HEK293 (cell line): ENCODE results near the gene HNF1A.

Source experiments
- ELK4 ChIP-seq: IDR thresholded peaks from 2 replicates; pipeline ENCODE4 v1.6.1; 2011; ENCODE audit warnings: mild to moderate bottlenecking, low read depth, low read length, borderline replicate concordance
- HOXA7 ChIP-seq: sonication (generic); formaldehyde crosslinking; IDR thresholded peaks from 2 replicates; pipeline ENCODE4 v1.8.1; 2022; ENCODE audit warnings: missing genetic modification reagents, borderline replicate concordance
- KLF9 ChIP-seq: fragments of 450-650 bp; formaldehyde crosslinking; IDR thresholded peaks from 2 replicates; pipeline ENCODE4 v1.5.1; 2016; ENCODE audit warnings: missing biosample characterization, missing genetic modification characterization, low read depth
- PATZ1 ChIP-seq: fragments of 450-650 bp; formaldehyde crosslinking; IDR thresholded peaks from 2 replicates; pipeline ENCODE4 v1.5.1; 2016; ENCODE audit warnings: missing biosample characterization, missing genetic modification characterization
- ZBTB1 ChIP-seq: fragments of 450-650 bp; formaldehyde crosslinking; IDR thresholded peaks from 2 replicates; pipeline ENCODE4 v1.5.1; 2016; ENCODE audit warnings: missing biosample characterization, missing genetic modification characterization
- ZIC2 ChIP-seq: fragments of 450-650 bp; formaldehyde crosslinking; IDR thresholded peaks from 2 replicates; pipeline ENCODE4 v1.5.1; 2016; ENCODE audit warnings: missing biosample characterization, missing genetic modification characterization
- ZNF202 ChIP-seq: fragments of 450-650 bp; formaldehyde crosslinking; IDR thresholded peaks from 2 replicates; pipeline ENCODE4 v1.5.1; 2016; ENCODE audit warnings: missing biosample characterization, missing genetic modification characterization, borderline replicate concordance
- ZNF280C ChIP-seq: fragments of 450-650 bp; formaldehyde crosslinking; IDR thresholded peaks from 2 replicates; pipeline ENCODE4 v1.5.1; 2016; ENCODE audit warnings: missing biosample characterization, missing genetic modification characterization
- ZNF544 ChIP-seq: fragments of 450-650 bp; formaldehyde crosslinking; IDR thresholded peaks from 2 replicates; pipeline ENCODE4 v1.5.0; 2017; ENCODE audit warnings: missing biosample characterization, missing genetic modification characterization
- ZSCAN16 ChIP-seq: fragments of 450-650 bp; formaldehyde crosslinking; IDR thresholded peaks from 2 replicates; pipeline ENCODE4 v1.5.1; 2016; ENCODE audit warnings: missing biosample characterization, missing genetic modification characterization
- TF ChIP-seq, protein P1 (sequence below): fragments of 450-650 bp; formaldehyde crosslinking; IDR thresholded peaks from 2 replicates; pipeline ENCODE4 v1.5.1; 2016; ENCODE audit warnings: missing biosample characterization, missing genetic modification characterization, low read depth
- TF ChIP-seq, protein P2 (sequence below): fragments of 450-650 bp; formaldehyde crosslinking; IDR thresholded peaks from 2 replicates; pipeline ENCODE4 v1.5.1; 2016; ENCODE audit warnings: missing biosample characterization, missing genetic modification characterization
- TF ChIP-seq, protein P3 (sequence below): fragments of 450-650 bp; formaldehyde crosslinking; IDR thresholded peaks from 2 replicates; pipeline ENCODE4 v1.5.1; 2016; ENCODE audit warnings: missing biosample characterization, missing genetic modification characterization

GRCh38 chr12:121013715-121014114 lies 35.4 kb downstream of the HNF1A start:
- TF ChIP-seq, protein P1, sequence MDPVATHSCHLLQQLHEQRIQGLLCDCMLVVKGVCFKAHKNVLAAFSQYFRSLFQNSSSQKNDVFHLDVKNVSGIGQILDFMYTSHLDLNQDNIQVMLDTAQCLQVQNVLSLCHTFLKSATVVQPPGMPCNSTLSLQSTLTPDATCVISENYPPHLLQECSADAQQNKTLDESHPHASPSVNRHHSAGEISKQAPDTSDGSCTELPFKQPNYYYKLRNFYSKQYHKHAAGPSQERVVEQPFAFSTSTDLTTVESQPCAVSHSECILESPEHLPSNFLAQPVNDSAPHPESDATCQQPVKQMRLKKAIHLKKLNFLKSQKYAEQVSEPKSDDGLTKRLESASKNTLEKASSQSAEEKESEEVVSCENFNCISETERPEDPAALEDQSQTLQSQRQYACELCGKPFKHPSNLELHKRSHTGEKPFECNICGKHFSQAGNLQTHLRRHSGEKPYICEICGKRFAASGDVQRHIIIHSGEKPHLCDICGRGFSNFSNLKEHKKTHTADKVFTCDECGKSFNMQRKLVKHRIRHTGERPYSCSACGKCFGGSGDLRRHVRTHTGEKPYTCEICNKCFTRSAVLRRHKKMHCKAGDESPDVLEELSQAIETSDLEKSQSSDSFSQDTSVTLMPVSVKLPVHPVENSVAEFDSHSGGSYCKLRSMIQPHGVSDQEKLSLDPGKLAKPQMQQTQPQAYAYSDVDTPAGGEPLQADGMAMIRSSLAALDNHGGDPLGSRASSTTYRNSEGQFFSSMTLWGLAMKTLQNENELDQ (tag by site-specific recombination), result no peak
- TF ChIP-seq ZNF280C (tag by site-specific recombination), result no peak
- TF ChIP-seq, protein P2, sequence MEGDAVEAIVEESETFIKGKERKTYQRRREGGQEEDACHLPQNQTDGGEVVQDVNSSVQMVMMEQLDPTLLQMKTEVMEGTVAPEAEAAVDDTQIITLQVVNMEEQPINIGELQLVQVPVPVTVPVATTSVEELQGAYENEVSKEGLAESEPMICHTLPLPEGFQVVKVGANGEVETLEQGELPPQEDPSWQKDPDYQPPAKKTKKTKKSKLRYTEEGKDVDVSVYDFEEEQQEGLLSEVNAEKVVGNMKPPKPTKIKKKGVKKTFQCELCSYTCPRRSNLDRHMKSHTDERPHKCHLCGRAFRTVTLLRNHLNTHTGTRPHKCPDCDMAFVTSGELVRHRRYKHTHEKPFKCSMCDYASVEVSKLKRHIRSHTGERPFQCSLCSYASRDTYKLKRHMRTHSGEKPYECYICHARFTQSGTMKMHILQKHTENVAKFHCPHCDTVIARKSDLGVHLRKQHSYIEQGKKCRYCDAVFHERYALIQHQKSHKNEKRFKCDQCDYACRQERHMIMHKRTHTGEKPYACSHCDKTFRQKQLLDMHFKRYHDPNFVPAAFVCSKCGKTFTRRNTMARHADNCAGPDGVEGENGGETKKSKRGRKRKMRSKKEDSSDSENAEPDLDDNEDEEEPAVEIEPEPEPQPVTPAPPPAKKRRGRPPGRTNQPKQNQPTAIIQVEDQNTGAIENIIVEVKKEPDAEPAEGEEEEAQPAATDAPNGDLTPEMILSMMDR (tag by site-specific recombination), result 0 out of 2 replicates have a peak, but pooled peaks have one; percentile 12
- TF ChIP-seq, protein P3, sequence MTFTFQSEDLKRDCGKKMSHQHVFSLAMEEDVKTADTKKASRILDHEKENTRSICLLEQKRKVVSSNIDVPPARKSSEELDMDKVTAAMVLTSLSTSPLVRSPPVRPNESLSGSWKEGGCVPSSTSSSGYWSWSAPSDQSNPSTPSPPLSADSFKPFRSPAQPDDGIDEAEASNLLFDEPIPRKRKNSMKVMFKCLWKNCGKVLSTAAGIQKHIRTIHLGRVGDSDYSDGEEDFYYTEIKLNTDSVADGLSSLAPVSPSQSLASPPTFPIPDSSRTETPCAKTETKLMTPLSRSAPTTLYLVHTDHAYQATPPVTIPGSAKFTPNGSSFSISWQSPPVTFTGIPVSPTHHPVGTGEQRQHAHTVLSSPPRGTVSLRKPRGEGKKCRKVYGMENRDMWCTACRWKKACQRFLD (tag by site-specific recombination), result no peak
- TF ChIP-seq ZNF544 (tag by site-specific recombination), result no peak
- no peak for TF ChIP-seq ELK4
- no peak for TF ChIP-seq KLF9 (tag by site-specific recombination)
- no peak for TF ChIP-seq PATZ1 (tag by site-specific recombination)
- TF ChIP-seq HOXA7 (CRISPR knock-in tag), result no peak
- no peak for TF ChIP-seq ZIC2 (tag by site-specific recombination)
- TF ChIP-seq ZSCAN16, result no peak
- no peak for TF ChIP-seq ZBTB1 (tag by site-specific recombination)
- TF ChIP-seq ZNF202, result no peak
